Keratinocyte (primary cell): Measurements from ENCODE around the gene TMEM131.

Source experiments
- EZH2 ChIP-seq: IDR thresholded peaks from one replicate; pipeline ENCODE4 v1.6.1; 2012; ENCODE audit warnings: inconsistent platforms, mild to moderate bottlenecking, low read length, moderate library complexity
- TF ChIP-seq, protein P1 (sequence below), 3 experiments: IDR thresholded peaks in 1 of 3; conservative IDR thresholded peaks in 1 of 3; optimal IDR thresholded peaks in 1 of 3; 2 replicates in 2 of 3; 3 replicates in 1 of 3; pipeline versions ENCODE3 to v1.5.1; 2011; ENCODE audit warnings: low read length in 3 of 3, mild to moderate bottlenecking in 3 of 3, moderate library complexity in 2 of 3, control low read depth in 1 of 3, inconsistent platforms in 1 of 3; ENCODE audit not compliant: insufficient read depth in 2 of 3; ENCODE audit errors: extremely low read depth in 1 of 3

DNA sequence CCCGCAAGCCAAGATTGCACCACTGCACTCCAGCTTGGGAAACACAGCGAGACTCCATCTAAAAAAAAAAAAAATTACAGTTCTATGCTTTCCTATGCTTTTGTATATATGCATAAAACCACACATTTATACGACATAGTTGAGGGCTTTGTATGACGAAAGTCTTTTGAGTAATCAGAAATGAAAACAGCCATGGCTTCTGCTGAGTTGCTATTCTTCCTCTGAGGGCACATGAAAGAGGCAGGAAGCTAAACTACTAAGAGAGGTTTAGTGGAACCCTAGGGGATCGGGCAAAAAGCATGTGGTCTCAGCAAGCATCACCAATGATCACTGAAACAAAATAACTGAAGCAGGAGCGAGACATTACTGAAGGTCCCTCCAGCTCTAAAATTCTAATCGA lies 182.8 kb downstream of the TMEM131 start:
- TF ChIP-seq, protein P1, sequence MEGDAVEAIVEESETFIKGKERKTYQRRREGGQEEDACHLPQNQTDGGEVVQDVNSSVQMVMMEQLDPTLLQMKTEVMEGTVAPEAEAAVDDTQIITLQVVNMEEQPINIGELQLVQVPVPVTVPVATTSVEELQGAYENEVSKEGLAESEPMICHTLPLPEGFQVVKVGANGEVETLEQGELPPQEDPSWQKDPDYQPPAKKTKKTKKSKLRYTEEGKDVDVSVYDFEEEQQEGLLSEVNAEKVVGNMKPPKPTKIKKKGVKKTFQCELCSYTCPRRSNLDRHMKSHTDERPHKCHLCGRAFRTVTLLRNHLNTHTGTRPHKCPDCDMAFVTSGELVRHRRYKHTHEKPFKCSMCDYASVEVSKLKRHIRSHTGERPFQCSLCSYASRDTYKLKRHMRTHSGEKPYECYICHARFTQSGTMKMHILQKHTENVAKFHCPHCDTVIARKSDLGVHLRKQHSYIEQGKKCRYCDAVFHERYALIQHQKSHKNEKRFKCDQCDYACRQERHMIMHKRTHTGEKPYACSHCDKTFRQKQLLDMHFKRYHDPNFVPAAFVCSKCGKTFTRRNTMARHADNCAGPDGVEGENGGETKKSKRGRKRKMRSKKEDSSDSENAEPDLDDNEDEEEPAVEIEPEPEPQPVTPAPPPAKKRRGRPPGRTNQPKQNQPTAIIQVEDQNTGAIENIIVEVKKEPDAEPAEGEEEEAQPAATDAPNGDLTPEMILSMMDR (optimal IDR thresholded peaks at IDR 0.05 in 1 of 3, IDR thresholded peaks at IDR 0.05 in 1 of 3, conservative IDR thresholded peaks at IDR 0.05 in 1 of 3; ENCODE audit: extremely low read depth in 1 of 3, insufficient read depth in 2 of 3, low read length in 3 of 3): no peak
- no peak for TF ChIP-seq EZH2
